K562 (cell line): Measurements from ENCODE around the gene FGFBP2.

Experiments used
- FOS ChIP-seq: IDR thresholded peaks from 3 replicates; pipeline ENCODE4 v1.6.1; 2011; ENCODE audit not compliant: insufficient read length; ENCODE audit errors: extremely low read depth
- HNRNPH1 ChIP-seq: fragments of 200-400 bp; formaldehyde crosslinking; optimal IDR thresholded peaks from 2 replicates; pipeline ENCODE3; 2017; ENCODE audit warnings: low read depth, mild to moderate bottlenecking, low read length, moderate library complexity
- HNRNPUL1 ChIP-seq: fragments of 200-400 bp; formaldehyde crosslinking; IDR thresholded peaks from 2 replicates; pipeline ENCODE4 v1.6.1; 2017; ENCODE audit warnings: low read length
- MXI1 ChIP-seq: IDR thresholded peaks from 2 replicates; pipeline ENCODE4 v1.6.1; 2011; ENCODE audit warnings: low read depth, mild to moderate bottlenecking, improper control_type of control experiment, low read length
- MYNN ChIP-seq, 2 experiments: sonication (generic); formaldehyde crosslinking in 1 of 2; IDR thresholded peaks; 2 replicates each; pipeline versions ENCODE4 v1.5.0 to v1.6.1; 2016 to 2020; ENCODE audit warnings: antibody characterized with exemption in 1 of 2, missing genetic modification reagents in 1 of 2
- NBN ChIP-seq: fragments of 450-650 bp; IDR thresholded peaks from 2 replicates; pipeline ENCODE4 v1.6.1; 2016; ENCODE audit warnings: low read depth, mild to moderate bottlenecking
- NFE2L1 ChIP-seq: fragments of 450-650 bp; IDR thresholded peaks from 2 replicates; pipeline ENCODE4 v1.6.1; 2016; ENCODE audit warnings: missing genetic modification characterization, low read depth, mild to moderate bottlenecking, missing compliant biosample characterization, moderate library complexity, borderline replicate concordance
- POLR2A ChIP-seq: fragments of 450-650 bp; conservative IDR thresholded peaks from 2 replicates; pipeline ENCODE4 v1.6.1; 2016
- RCOR1 ChIP-seq, 2 experiments: IDR thresholded peaks; 2 replicates each; pipeline ENCODE4 v1.6.1; 2012; ENCODE audit warnings: low read depth in 2 of 2, low read length in 2 of 2, borderline replicate concordance in 1 of 2, improper control_type of control experiment in 1 of 2
- TF ChIP-seq, protein P1 (sequence below), 2 experiments: fragments of 450-650 bp in 1 of 2; sonication (generic) in 1 of 2; formaldehyde crosslinking in 1 of 2; IDR thresholded peaks in 1 of 2; conservative IDR thresholded peaks in 1 of 2; 2 replicates each; pipeline versions ENCODE4 v1.6.1 to v1.8.1; 2016 to 2023; ENCODE audit warnings: mild to moderate bottlenecking in 2 of 2, moderate library complexity in 2 of 2, inconsistent platforms in 1 of 2, missing genetic modification reagents in 1 of 2
- TF ChIP-seq, protein P2 (sequence below): sonication (generic); formaldehyde crosslinking; IDR thresholded peaks from 2 replicates; pipeline ENCODE4 v1.8.1; 2023; ENCODE audit warnings: mild to moderate bottlenecking, missing genetic modification reagents

DNA sequence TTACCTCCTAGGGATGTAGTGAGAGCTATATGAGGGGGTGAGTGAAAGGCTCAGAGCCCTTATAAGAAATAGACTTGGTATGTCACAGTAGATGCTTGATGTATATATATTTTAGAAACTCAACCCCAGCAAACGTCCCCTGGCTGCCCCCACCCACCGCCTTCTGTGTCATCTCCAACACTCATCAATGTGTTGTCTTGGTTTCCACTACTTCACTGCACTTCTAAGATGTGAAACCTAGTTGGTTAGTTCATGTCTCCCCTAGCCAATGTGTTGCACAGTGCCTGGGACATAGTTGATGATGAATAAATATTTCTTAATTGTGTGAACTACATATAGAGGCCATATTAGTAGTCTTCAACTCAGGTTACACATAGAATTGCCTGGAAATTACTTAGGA is 4.4 kb downstream of the FGFBP2 start:
- TF ChIP-seq POLR2A, result no peak
- TF ChIP-seq MYNN (IDR thresholded peaks at IDR 0.05), result no peak
- TF ChIP-seq MYNN (CRISPR knock-in tag; IDR thresholded peaks at IDR 0.05), result no peak
- no peak for TF ChIP-seq NBN
- TF ChIP-seq, protein P1, sequence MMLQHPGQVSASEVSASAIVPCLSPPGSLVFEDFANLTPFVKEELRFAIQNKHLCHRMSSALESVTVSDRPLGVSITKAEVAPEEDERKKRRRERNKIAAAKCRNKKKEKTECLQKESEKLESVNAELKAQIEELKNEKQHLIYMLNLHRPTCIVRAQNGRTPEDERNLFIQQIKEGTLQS (IDR thresholded peaks at IDR 0.05), result no peak
- TF ChIP-seq, protein P1 (CRISPR knock-in tag; conservative IDR thresholded peaks at IDR 0.05), result no peak
- TF ChIP-seq HNRNPH1, result no peak
- TF ChIP-seq MXI1, result no peak
- TF ChIP-seq RCOR1 (IDR thresholded peaks at IDR 0.05; ENCODE audit: borderline replicate concordance in 1 of 2, low read depth in 2 of 2, low read length in 2 of 2), result no peak
- TF ChIP-seq, protein P2, sequence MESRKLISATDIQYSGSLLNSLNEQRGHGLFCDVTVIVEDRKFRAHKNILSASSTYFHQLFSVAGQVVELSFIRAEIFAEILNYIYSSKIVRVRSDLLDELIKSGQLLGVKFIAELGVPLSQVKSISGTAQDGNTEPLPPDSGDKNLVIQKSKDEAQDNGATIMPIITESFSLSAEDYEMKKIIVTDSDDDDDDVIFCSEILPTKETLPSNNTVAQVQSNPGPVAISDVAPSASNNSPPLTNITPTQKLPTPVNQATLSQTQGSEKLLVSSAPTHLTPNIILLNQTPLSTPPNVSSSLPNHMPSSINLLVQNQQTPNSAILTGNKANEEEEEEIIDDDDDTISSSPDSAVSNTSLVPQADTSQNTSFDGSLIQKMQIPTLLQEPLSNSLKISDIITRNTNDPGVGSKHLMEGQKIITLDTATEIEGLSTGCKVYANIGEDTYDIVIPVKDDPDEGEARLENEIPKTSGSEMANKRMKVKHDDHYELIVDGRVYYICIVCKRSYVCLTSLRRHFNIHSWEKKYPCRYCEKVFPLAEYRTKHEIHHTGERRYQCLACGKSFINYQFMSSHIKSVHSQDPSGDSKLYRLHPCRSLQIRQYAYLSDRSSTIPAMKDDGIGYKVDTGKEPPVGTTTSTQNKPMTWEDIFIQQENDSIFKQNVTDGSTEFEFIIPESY (CRISPR knock-in tag), result no peak
- no peak for TF ChIP-seq NFE2L1 (tag)
- TF ChIP-seq FOS, result no peak
- no peak for TF ChIP-seq HNRNPUL1
